NK-92 (cell line): ENCODE results near the gene SEH1L.

Source experiments
- DNase-seq: peaks from one replicate; lab custom pipeline; 2025; ENCODE audit not compliant: unreplicated experiment; lab: John Stamatoyannopoulos, UW

The SEH1L gene

DNA sequence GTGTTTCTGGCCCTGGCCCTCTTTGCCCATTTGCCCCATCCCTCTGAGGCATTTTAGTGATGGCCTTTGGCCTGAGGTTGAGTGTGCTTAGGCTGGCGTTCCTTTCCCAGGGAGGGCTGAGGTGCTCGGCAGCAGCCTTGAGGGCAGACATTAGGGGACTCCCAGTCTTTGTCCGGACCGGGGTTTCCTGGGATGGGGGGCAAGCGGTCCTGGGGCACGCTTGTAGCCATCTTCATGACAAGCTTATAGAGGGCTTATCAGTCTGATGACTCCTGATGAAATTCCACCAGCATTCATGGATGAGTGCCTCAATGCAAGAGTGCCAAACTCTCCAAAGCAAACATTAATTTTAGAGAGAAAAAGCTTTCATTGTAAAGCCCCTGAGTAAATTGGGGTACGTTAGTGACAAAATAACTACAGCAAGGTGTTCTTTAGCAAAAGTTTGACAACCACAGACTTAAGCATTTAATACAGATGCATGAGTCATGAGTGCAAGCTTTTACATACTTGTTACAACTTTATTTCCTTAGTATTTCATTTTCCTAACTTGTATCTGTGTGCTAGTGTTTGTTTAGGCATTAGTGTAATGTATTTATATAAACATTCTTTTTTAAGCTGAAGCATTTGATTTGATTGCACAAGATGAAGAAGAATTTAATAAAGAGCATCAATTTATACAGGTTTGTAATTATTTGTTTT, 89.0 kb downstream of the SEH1L start:
- no peak for DNase-seq
